Liver (tissue), 3 donors: Measurements from ENCODE around the gene GPR176.

Source experiments
- CTCF ChIP-seq: fragments of 150-350 bp; IDR thresholded peaks from 2 replicates; pipeline ENCODE4 v1.5.1; 2017; ENCODE audit warnings: improper control_type of control experiment, low read depth, low read length; ENCODE audit not compliant: missing input control
- FOXA1 ChIP-seq: IDR thresholded peaks from 2 replicates; pipeline ENCODE4 v1.6.1; 2016; ENCODE audit warnings: antibody characterized with exemption
- JUND ChIP-seq, 2 donors: IDR thresholded peaks; 2 replicates each; pipeline ENCODE4 v1.6.1; 2016; ENCODE audit warnings: antibody characterized with exemption in 2 of 2
- MAX ChIP-seq: IDR thresholded peaks from 2 replicates; pipeline ENCODE4 v1.6.1; 2016; ENCODE audit warnings: antibody characterized with exemption
- donor health status: healthy.
- donor health status: healthy.

- TF ChIP-seq JUND (IDR thresholded peaks at IDR 0.05) = no peak
- TF ChIP-seq CTCF = no peak
- no peak for TF ChIP-seq FOXA1
- TF ChIP-seq MAX = no peak
Measured at GRCh38 chr15:39869254-39869653, 50.8 kb downstream of the GPR176 start.
